ENCODE measurements around the gene CHL1.

- TF ChIP-seq CTCF (IDR thresholded peaks at IDR 0.05; ENCODE audit: poor library complexity), result no peak
- TF ChIP-seq EZH2 (IDR thresholded peaks at IDR 0.05; ENCODE audit: borderline replicate concordance), result no peak
Observed at GRCh38 chr3:380801-381200, 184.2 kb downstream of the CHL1 start.

Data from hepatocyte (in vitro differentiated cells).